GM18868 (cell line): ENCODE data around the gene IQGAP1.

Source experiments
- ATAC-seq: cut with Tn5 transposase; IDR thresholded peaks from one replicate; pipeline ENCODE4 v1.9.1; 2021; ENCODE audit warnings: mild to moderate bottlenecking, moderate library complexity; ENCODE audit not compliant: unreplicated experiment

The IQGAP1 gene

GRCh38 chr15:90375071-90375470 lies 13.0 kb upstream of the IQGAP1 start:
- no peak for ATAC-seq

- no peak for ATAC-seq
These were observed 11.3 kb upstream of the IQGAP1 start for GRCh38 chr15:90376789-90377188.

GRCh38 chr15:90379263-90379662 lies 8.8 kb upstream of the IQGAP1 start:
- ATAC-seq: no peak

- ATAC-seq: no peak
These were observed 6.5 kb upstream of the IQGAP1 start for GRCh38 chr15:90381515-90381914.

- no peak for ATAC-seq
These were observed 5.7 kb upstream of the IQGAP1 start for GRCh38 chr15:90382320-90382719.

GRCh38 chr15:90386221-90386620 lies 1.8 kb upstream of the IQGAP1 start:
- ATAC-seq: no peak

GRCh38 chr15:90388462-90389380 lies 679 bp downstream of the IQGAP1 start:
- peak; percentile 49 for ATAC-seq

- ATAC-seq: no peak
These were observed 1.5 kb downstream of the IQGAP1 start for GRCh38 chr15:90389513-90389912.

GRCh38 chr15:90393040-90393439 lies 5.0 kb downstream of the IQGAP1 start:
- ATAC-seq: no peak

GRCh38 chr15:90394074-90394473 lies 6.0 kb downstream of the IQGAP1 start:
- no peak for ATAC-seq

- no peak for ATAC-seq
These were observed 6.9 kb downstream of the IQGAP1 start for GRCh38 chr15:90394748-90395442.

GRCh38 chr15:90396321-90396720 lies 8.3 kb downstream of the IQGAP1 start:
- ATAC-seq: no peak

GRCh38 chr15:90400005-90400758 lies 12.1 kb downstream of the IQGAP1 start:
- ATAC-seq: no peak

GRCh38 chr15:90400759-90401314 lies 12.8 kb downstream of the IQGAP1 start:
- ATAC-seq: peak; percentile 100

- no peak for ATAC-seq
These were observed 13.5 kb downstream of the IQGAP1 start for GRCh38 chr15:90401495-90401894.

GRCh38 chr15:90402223-90402622 lies 14.2 kb downstream of the IQGAP1 start:
- ATAC-seq: no peak

GRCh38 chr15:90402767-90403166 lies 14.7 kb downstream of the IQGAP1 start:
- no peak for ATAC-seq

GRCh38 chr15:90405055-90405607 lies 17.1 kb downstream of the IQGAP1 start:
- no peak for ATAC-seq

- ATAC-seq: no peak
These were observed 19.3 kb downstream of the IQGAP1 start for GRCh38 chr15:90407336-90407735.

- ATAC-seq: no peak
These were observed 19.9 kb downstream of the IQGAP1 start for GRCh38 chr15:90407871-90408317.

- ATAC-seq: no peak
These were observed 20.6 kb downstream of the IQGAP1 start for GRCh38 chr15:90408657-90409056.
